Heart left ventricle (tissue), 16 donors: Measurements from ENCODE around the gene SLC22A7. TPM values are rescaled to one million over a fixed set of nuclear protein-coding genes. Genes with fewer than 3 reads are reported as not detected.
"Not testable (repeated sequence)": the region's sequence is repeated elsewhere in the genome, so short reads cannot be mapped to it uniquely, and the experiment has no call there.

Source experiments
- ATAC-seq, 4 donors: fragments of 200-7000 bp; cut with Tn5 transposase; one replicate each; pipeline ENCODE4 v1.9.1; 2020 to 2022; ENCODE audit warnings: moderate library complexity in 4 of 4, mild to moderate bottlenecking in 3 of 4, moderate number of reproducible peaks in 1 of 4
- DNase-seq, 5 donors: peaks; one replicate each; pipeline ENCODE4 v3.0.0-alpha.2; 2020
- H3K27ac ChIP-seq, 12 donors: fragments of 200-600 bp; sonication (generic) in 4 of 12; one replicate each; pipeline versions ENCODE4 v1.5.0 to v1.8.0; 2016 to 2022; ENCODE audit warnings: mild to moderate bottlenecking in 2 of 12
- H3K27me3 ChIP-seq, 9 donors: fragments of 200-600 bp; sonication (generic) in 2 of 9; one replicate each; pipeline versions ENCODE4 v1.5.1 to v1.8.0; 2016 to 2022; ENCODE audit warnings: mild to moderate bottlenecking in 3 of 9
- H3K36me3 ChIP-seq, 9 donors: fragments of 200-600 bp; sonication (generic) in 2 of 9; one replicate each; pipeline versions ENCODE4 v1.5.0 to v1.8.0; 2018 to 2022; ENCODE audit warnings: mild to moderate bottlenecking in 2 of 9
- H3K4me1 ChIP-seq, 12 donors: fragments of 200-600 bp; sonication (generic) in 4 of 12; one replicate each; pipeline versions ENCODE4 v1.5.0 to v1.8.0; 2016 to 2022; ENCODE audit warnings: mild to moderate bottlenecking in 3 of 12
- H3K4me3 ChIP-seq, 12 donors: fragments of 200-600 bp; sonication (generic) in 4 of 12; one replicate each; pipeline versions ENCODE4 v1.5.0 to v1.8.0; 2017 to 2022; ENCODE audit warnings: mild to moderate bottlenecking in 9 of 12, moderate library complexity in 4 of 12
- H3K9me3 ChIP-seq, 12 donors: fragments of 200-600 bp; sonication (generic) in 4 of 12; one replicate each; pipeline versions ENCODE4 v1.5.0 to v1.8.0; 2016 to 2022; ENCODE audit warnings: mild to moderate bottlenecking in 1 of 12
- POLR2A ChIP-seq, 2 donors: fragments of 450-650 bp; IDR thresholded peaks; one replicate each; pipeline ENCODE4 v1.6.1; 2017; ENCODE audit warnings: antibody characterized with exemption in 2 of 2, mild to moderate bottlenecking in 2 of 2, moderate library complexity in 2 of 2
- WGBS, 4 donors: extraction: QIAGEN DNeasy Blood & Tissue Kit in 2 of 4; methylation state at CpG; one replicate each; pipeline versions ENCODE4 v1.1.5 to v1.1.7; 2013 to 2018; 5-methylcytosine and 5-hydroxymethylcytosine counted together
- intact Hi-C, 10 donors: fragments of 100-400 bp; cut with DNase I; formaldehyde crosslinking; loops; one replicate each; pipeline versions ENCODE4 v1.11.1 to v1.14.2; 2022
- polyA plus RNA-seq, 2 donors: library from polyadenylated mRNA; stranded (reverse); fragments of 200-250 nt; gene quantifications; one replicate each; pipeline ENCODE4 v1.2.3, GENCODE V29; 2013
- total RNA-seq, 9 donors: library from RNA; depleted of rRNA in 2 of 9; stranded (reverse); fragments of >200 nt in 2 of 9; fragmentation: NEBNext Ultra II Directional in 3 of 9; extraction: Animal tissue kit (Norgen Biotek cat#: 25700) in 3 of 9; gene quantifications; one replicate each; pipeline versions ENCODE4 v1.1.0 to v1.2.4, GENCODE V29; 2016 to 2023
- TF ChIP-seq, protein P1 (sequence below), 12 donors: fragments of 200-600 bp; sonication (generic) in 4 of 12; IDR thresholded peaks; one replicate each; pipeline versions ENCODE4 v1.5.0 to v1.8.0; 2018 to 2022; ENCODE audit warnings: antibody characterized with exemption in 12 of 12, mild to moderate bottlenecking in 5 of 12
- donor health status: ischemic (EF 13 %, LVEDD 7.1; RV severe dilation, severe dysfunction).
- donor health status: healthy with polysubstance abuse.
- donor health status: DM: no; HTN: yes; CAD: no.
- donor health status: DM: no; HTN: no; CAD: no.
- donor health status: ischemic (EF 25% LVEDD 6.9; RV normal size, moderate dysfunction).
- donor health status: ischemic (EF 25% LVEDD 5.7; RV mildly dilated, moderate dysfunction).
- donor health status: healthy.
- donor health status: DM: yes; HTN: yes; CAD: no.
- donor health status: ischemic (EF 35%, LVEDD 5.7; RV mildly dilated, moderate dysfunction).
- donor health status: nonischemic (EF 11% LVEDD 7.7; RV severe dilation, severe dysfunction).
- donor health status: DM: yes; HTN: yes; CAD: no.
- donor health status: PGD.
- donor health status: ischemic (EF 29% LVEDD 5.4; RV normal size, mild dysfunction).
- donor health status: nonischemic (EF 23%, LVEDD 6.1; RV moderate dilation, normal function).

The SLC22A7 gene
- total and polyA plus RNA-seq, 11 donors: 0.12 to 0.32 (median 0.16) TPM; not detected in 6

DNA sequence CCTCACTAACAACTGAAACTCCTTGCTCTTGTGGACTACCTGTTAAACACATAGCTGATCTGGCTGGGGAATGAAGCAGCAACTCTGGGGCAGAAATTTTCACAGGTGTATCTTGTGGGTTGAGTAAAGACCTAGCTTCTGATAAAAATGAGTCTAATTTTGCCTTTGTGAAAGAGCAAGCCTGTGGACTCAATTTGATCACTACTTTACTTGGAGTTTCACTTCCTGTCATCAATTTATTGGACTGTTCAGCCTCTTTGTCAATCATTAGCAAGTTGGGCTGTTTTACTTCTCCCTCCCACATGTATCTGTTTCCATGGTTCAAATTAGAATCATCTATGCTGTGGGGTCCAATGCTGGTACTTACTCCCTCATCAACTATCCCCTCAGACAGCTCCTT lies 40.2 kb downstream of the SLC22A7 start:
- Histone ChIP-seq H3K4me1 (peaks cover 0 to 23% (median 6%) of the 10 kb centered on the region in 12 donors), H3K27me3 (no peaks in the 10 kb centered on the region), H3K27ac (no peak overlapping the region), H3K36me3 (peaks cover 0 to 77% (median 59%) of the 10 kb centered on the region in 9 donors), H3K9me3 (no peaks in the 10 kb centered on the region), H3K4me3 (no peak overlapping the region)
- ATAC-seq: no peak
- DNase-seq: no peak
- intact Hi-C loops: loop anchor here in 1 of 10 donors (5.0 kb wide), 1 partner anchor 71 kb away; no protein-coding TSS in a partner anchor
- no peak for TF ChIP-seq POLR2A (IDR thresholded peaks at IDR 0.05)
- TF ChIP-seq, protein P1, sequence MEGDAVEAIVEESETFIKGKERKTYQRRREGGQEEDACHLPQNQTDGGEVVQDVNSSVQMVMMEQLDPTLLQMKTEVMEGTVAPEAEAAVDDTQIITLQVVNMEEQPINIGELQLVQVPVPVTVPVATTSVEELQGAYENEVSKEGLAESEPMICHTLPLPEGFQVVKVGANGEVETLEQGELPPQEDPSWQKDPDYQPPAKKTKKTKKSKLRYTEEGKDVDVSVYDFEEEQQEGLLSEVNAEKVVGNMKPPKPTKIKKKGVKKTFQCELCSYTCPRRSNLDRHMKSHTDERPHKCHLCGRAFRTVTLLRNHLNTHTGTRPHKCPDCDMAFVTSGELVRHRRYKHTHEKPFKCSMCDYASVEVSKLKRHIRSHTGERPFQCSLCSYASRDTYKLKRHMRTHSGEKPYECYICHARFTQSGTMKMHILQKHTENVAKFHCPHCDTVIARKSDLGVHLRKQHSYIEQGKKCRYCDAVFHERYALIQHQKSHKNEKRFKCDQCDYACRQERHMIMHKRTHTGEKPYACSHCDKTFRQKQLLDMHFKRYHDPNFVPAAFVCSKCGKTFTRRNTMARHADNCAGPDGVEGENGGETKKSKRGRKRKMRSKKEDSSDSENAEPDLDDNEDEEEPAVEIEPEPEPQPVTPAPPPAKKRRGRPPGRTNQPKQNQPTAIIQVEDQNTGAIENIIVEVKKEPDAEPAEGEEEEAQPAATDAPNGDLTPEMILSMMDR (IDR thresholded peaks at IDR 0.05): no peak

DNA sequence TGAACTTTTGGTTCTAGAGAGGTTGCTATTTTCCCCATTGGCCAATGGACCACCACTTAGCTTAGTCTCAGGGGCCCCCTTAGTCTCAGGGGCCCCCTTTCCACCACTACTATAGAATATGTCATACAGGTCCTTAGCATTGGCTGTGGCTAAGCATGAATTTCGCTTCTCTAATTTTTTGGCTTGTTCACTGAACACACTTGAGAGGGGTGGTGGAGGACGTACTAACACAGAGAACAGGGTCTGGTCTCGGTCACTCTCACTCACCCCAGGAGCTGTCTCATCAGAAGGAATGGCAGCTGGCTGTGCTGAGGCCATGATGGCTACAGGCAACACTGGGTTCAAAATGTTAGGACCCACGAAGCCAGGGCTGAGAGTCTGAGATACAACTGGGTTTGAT lies 41.1 kb downstream of the SLC22A7 start:
- Histone ChIP-seq H3K27me3 (no peaks in the 10 kb centered on the region), H3K4me3 (no peak overlapping the region), H3K4me1 (peaks cover 0 to 21% (median 5%) of the 10 kb centered on the region in 12 donors), H3K9me3 (no peaks in the 10 kb centered on the region), H3K36me3 (peaks cover 0 to 86% (median 68%) of the 10 kb centered on the region in 9 donors), H3K27ac (no peak overlapping the region)
- no peak for TF ChIP-seq POLR2A (IDR thresholded peaks at IDR 0.05)
- TF ChIP-seq, protein P1 (IDR thresholded peaks at IDR 0.05): no peak
- WGBS, 4 donors: 88 to 94% (median 91%) methylated on average over 4 of the region's 4 CpGs
- DNase-seq (no peak), ATAC-seq (peak in 1 of 4 donors; percentile 18)
- intact Hi-C loops: loop anchor here in 1 of 10 donors (5.0 kb wide), 1 partner anchor 72 kb away; no protein-coding TSS in a partner anchor

DNA sequence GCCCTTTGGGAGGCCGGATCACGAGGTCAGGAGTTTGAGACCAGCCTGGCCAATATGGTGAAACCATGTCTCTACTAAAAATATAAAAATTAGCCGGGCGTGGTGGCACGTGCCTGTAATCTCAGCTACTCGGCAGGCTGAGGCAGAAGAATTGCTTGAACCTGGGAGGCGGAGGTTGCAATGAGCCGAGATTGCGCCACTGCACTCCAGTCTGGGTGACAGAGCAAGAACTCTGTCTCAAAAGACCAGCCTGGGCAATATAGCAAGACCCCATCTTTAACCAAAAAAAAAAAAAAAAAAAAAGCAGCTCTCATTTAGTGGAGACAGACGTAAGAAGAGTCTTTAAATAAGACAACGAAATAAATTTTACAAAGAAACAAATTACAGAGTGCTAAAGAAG lies 48.2 kb downstream of the SLC22A7 start:
- Histone ChIP-seq H3K36me3 (peaks cover 0 to 100% (median 95%) of the 10 kb centered on the region in 9 donors), H3K4me1 (peaks cover 0 to 11% (median 0%) of the 10 kb centered on the region in 12 donors)
- H3K27me3 ChIP-seq, DNase-seq, H3K4me3 ChIP-seq, intact Hi-C loops, H3K9me3 ChIP-seq, ATAC-seq, H3K27ac ChIP-seq: not testable (repeated sequence)
- WGBS, 4 donors: 97 to 98% (median 97%) methylated on average over 11 of the region's 11 CpGs

DNA sequence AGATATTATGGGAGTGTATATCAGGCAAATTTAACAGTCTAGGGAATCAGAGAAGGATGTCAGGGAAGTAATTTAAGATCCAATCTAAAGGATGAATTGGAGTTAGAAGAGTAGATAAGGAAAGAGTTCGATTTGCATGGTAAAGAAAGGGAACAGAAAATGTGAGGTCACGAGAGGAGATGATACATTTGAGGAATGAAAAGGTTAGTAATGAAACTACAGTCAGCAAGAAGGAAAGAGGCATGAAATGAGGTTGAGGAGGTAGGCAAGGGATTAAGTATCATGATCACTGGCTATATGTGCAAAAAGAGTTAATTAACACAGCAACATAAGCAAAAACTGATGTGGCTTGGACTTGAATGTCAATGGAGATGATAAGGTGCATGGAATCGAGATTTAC lies 49.0 kb downstream of the SLC22A7 start:
- 69 to 87% (median 81%) methylated on average over 3 of the region's 3 CpGs for WGBS, 4 donors
- DNase-seq (no peak), ATAC-seq (no peak)
- intact Hi-C loops: no loop called here
- TF ChIP-seq, protein P1 (IDR thresholded peaks at IDR 0.05): no peak
- TF ChIP-seq POLR2A (IDR thresholded peaks at IDR 0.05): no peak
- H3K27me3 ChIP-seq: no peaks in the 10 kb centered on the region
- H3K36me3 ChIP-seq: peaks cover 0 to 100% (median 95%) of the 10 kb centered on the region in 9 donors
- H3K4me1 ChIP-seq: peaks cover 0 to 11% (median 0%) of the 10 kb centered on the region in 12 donors
- H3K27ac ChIP-seq: no peak overlapping the region
- no peaks in the 10 kb centered on the region for H3K9me3 ChIP-seq
- no peak overlapping the region for H3K4me3 ChIP-seq

DNA sequence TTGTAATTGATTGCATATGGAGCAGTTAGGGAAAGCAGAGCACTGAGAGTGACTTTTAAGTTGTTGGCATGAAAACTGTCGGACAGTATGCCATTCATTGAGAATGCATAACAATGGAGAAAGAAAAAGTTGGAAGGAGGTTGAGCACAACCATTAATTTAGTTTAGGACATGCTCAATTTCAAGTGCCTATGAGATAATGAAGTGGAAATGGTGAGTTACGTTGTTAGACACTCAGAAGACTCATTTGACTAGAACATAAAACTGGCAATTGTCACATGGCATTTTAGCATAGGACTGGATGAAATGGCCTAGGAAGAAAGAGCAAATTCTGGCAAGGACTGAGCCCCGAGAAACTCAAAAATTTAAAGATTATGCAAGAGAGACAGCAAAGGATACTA lies 49.4 kb downstream of the SLC22A7 start:
- no peak for TF ChIP-seq POLR2A (IDR thresholded peaks at IDR 0.05)
- TF ChIP-seq, protein P1 (IDR thresholded peaks at IDR 0.05): no peak
- no peak overlapping the region for H3K4me3 ChIP-seq
- ATAC-seq: peak in 2 of 4 donors; percentile 46 to 66
- H3K27ac ChIP-seq: no peak overlapping the region
- no peaks in the 10 kb centered on the region for H3K9me3 ChIP-seq
- no peaks in the 10 kb centered on the region for H3K27me3 ChIP-seq
- H3K36me3 ChIP-seq: peaks cover 0 to 100% (median 95%) of the 10 kb centered on the region in 9 donors
- intact Hi-C loops: no loop called here
- DNase-seq: no peak
- 67 to 82% (median 71%) methylated on average over 3 of the region's 3 CpGs for WGBS, 4 donors
- peaks cover 0 to 11% (median 0%) of the 10 kb centered on the region in 12 donors for H3K4me1 ChIP-seq

DNA sequence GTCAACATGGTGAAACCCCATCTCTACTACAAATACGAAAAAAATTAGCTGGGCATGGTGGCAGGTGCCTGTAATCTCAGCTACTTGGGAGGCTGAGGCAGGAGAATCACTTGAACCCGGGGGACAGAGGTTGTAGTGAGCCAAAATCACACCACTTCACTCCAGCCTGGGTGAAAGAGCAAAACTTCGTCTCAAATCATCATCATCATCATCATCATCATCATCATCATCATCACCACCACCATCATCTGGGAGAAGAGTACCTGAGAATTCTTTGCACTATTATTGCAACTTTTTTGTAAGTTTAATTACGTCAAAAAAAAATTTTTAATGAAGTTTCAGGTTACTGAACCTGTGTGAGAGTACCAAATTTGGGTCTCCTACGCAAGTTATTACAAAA lies 53.9 kb downstream of the SLC22A7 start:
- intact Hi-C loops: loop anchor here in 1 of 10 donors (10.0 kb wide), 1 partner anchor 167 kb away; the partner anchor contains the start of gene CUL9
- H3K27ac ChIP-seq, H3K9me3 ChIP-seq, ATAC-seq, H3K27me3 ChIP-seq, DNase-seq, H3K4me3 ChIP-seq: not testable (repeated sequence)
- H3K36me3 ChIP-seq: peaks cover 0 to 96% (median 88%) of the 10 kb centered on the region in 9 donors
- WGBS, 4 donors: 93 to 99% (median 97%) methylated on average over 5 of the region's 5 CpGs
- H3K4me1 ChIP-seq: peaks cover 0 to 10% (median 0%) of the 10 kb centered on the region in 12 donors
